ENCODE measurements around the gene POTEF.
"Not testable (repeated sequence)": the region's sequence is repeated elsewhere in the genome, so short reads cannot be mapped to it uniquely, and the experiment has no call there.

DNA sequence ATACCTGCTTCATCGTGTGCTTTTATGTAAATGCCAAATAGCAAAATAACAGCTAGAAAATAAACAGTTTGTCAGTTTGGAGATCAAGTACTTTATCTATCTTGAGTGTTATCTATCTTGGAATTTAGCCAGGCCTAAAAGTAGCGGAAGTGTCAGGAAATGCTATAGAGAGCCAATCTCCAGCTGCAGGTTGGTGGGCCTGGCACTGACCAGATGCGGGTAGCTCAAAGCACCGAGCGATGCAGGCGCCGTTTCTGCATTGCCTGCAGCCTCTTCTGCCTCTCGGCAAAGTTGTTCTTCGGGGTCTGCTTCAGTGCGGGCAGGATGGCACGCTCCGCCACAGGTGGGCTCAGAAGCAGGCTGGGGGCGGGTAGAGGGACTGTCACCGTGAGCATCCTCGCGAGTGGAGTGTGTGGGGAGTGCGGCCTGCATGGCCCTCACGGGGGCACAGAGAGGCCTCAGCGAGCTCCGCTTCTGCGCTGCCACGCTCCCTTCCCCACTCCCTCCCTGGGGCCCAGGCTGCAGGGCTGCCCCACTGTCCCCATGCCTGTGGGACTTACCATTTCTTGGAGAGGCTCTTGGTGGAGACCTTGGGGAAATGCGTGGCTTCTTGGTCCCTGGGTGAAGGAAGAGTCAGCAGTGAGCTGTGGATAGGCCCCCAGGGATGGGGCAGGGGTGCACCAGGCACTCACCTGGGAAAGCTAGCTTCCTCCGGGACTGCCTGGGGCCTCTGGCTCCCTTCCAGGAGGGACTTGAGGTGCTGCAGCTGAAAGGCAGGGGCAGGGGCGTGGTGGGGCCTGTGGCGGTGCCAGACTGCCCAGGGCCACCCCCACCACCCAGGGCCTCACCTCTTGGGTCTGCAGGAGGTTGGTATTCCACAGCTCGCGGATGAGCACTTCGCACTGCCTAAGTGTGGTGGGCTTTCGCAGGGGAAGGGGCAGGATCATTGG lies 10.6 kb upstream of the POTEF start:
- TF ChIP-seq, protein P1, sequence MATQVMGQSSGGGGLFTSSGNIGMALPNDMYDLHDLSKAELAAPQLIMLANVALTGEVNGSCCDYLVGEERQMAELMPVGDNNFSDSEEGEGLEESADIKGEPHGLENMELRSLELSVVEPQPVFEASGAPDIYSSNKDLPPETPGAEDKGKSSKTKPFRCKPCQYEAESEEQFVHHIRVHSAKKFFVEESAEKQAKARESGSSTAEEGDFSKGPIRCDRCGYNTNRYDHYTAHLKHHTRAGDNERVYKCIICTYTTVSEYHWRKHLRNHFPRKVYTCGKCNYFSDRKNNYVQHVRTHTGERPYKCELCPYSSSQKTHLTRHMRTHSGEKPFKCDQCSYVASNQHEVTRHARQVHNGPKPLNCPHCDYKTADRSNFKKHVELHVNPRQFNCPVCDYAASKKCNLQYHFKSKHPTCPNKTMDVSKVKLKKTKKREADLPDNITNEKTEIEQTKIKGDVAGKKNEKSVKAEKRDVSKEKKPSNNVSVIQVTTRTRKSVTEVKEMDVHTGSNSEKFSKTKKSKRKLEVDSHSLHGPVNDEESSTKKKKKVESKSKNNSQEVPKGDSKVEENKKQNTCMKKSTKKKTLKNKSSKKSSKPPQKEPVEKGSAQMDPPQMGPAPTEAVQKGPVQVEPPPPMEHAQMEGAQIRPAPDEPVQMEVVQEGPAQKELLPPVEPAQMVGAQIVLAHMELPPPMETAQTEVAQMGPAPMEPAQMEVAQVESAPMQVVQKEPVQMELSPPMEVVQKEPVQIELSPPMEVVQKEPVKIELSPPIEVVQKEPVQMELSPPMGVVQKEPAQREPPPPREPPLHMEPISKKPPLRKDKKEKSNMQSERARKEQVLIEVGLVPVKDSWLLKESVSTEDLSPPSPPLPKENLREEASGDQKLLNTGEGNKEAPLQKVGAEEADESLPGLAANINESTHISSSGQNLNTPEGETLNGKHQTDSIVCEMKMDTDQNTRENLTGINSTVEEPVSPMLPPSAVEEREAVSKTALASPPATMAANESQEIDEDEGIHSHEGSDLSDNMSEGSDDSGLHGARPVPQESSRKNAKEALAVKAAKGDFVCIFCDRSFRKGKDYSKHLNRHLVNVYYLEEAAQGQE (IDR thresholded peaks at IDR 0.05; ENCODE audit: borderline replicate concordance) = not testable (repeated sequence)
- TF ChIP-seq, protein P2, sequence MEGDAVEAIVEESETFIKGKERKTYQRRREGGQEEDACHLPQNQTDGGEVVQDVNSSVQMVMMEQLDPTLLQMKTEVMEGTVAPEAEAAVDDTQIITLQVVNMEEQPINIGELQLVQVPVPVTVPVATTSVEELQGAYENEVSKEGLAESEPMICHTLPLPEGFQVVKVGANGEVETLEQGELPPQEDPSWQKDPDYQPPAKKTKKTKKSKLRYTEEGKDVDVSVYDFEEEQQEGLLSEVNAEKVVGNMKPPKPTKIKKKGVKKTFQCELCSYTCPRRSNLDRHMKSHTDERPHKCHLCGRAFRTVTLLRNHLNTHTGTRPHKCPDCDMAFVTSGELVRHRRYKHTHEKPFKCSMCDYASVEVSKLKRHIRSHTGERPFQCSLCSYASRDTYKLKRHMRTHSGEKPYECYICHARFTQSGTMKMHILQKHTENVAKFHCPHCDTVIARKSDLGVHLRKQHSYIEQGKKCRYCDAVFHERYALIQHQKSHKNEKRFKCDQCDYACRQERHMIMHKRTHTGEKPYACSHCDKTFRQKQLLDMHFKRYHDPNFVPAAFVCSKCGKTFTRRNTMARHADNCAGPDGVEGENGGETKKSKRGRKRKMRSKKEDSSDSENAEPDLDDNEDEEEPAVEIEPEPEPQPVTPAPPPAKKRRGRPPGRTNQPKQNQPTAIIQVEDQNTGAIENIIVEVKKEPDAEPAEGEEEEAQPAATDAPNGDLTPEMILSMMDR (IDR thresholded peaks at IDR 0.05; ENCODE audit: poor library complexity, severe bottlenecking) = not testable (repeated sequence)
- not testable (repeated sequence) for TF ChIP-seq POLR2AphosphoS5 (IDR thresholded peaks at IDR 0.05)
